ENCODE measurements around the gene CAPN9. TPM values are rescaled to one million over a fixed set of nuclear protein-coding genes. Genes with fewer than 3 reads are reported as not detected.
"Not testable (repeated sequence)": the region's sequence is repeated elsewhere in the genome, so short reads cannot be mapped to it uniquely, and the experiment has no call there.

Gene CAPN9
- total RNA-seq, 1 donor from 2014 or later = 0.16 TPM

DNA sequence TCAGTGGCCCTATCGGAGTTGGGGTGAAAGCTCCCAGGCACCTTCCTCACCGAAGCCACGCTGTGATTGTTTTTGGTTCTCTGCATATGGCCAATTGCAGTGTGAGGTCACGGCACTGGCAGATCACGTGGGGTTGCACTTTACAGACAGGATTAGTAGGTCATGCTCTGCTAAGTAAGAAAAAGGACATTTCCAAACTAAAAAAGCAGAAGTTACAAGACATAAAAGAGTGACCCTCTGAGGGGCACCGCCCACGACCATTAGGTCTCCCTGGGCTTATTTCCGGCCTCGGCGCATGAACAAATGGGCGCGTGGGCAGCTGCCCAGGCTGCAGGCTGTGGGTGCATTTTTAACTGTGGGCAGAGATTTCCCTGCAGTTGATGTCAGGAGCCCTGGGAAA, 2.0 kb downstream of the CAPN9 start:
- DNase-seq = no peak

DNA sequence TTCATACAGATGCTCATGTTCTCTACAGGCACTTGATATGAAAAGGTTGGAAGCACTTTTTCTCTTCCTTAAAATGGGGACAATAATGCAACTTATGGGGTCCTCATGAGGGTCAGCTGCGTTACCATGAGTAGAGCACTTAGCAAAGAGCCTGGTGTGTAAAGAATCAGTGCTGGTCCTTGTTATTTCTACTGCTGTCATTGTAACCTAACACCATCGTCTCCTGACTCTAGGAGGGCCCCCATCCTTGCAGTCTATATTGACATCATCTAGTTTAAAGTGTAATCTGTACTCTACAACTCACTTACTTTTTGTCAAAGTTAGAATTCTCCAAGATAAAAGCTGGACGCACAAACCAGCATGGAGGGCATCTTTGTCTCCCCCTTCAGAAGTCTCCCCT, 2.4 kb downstream of the CAPN9 start:
- DNase-seq = no peak

DNA sequence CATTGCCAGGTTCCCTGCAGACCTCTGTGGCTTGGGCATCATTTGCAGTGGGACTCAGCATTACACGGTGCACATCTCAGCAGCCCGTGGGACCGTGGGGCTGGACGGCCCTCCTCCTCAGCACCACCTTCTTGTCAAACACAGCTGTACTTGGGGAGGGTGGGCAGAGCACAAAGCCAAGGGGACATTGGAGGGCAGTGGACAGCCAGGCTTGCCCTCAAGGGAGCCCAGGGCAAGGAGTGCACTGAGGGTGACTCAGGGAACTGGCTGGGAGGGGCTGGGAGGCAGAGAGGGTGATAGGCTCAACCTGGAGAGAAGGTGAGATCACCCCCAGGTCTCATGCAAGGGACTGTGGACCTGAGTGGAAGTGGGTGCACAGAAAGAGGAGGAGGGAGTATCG, 3.4 kb downstream of the CAPN9 start:
- no peak for DNase-seq

DNA sequence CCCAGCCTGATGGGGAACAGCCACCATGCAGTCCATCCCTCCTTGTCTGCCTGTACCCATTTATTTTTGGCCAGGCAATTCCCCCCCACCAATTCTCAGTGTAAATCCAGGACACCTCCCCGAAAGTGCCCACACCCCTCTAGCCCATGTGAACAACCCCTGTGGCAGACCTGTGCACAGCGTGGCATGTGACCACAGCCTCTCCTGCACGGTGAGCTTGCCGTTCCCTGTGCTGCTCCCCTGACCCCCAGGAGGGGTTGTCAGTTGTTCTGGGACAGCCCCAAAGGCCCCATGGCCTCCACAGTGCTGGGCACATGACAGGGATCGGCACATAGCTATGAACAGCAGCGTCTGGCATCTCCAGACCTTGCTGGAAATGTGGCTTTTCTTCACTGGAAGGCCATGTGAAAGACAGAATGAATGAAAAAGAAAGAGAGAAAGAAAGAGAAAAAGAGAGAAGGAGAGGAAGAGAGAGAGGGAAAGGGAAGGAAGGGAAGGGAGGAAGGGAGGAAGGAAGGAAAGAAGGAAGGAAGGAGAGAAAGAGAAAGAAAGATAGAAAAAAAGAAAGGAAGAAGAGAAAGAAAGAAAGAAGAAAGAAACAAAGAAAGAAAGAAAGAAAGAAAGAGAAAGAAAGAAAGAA, 3.9 kb downstream of the CAPN9 start:
- DNase-seq = no peak

DNA sequence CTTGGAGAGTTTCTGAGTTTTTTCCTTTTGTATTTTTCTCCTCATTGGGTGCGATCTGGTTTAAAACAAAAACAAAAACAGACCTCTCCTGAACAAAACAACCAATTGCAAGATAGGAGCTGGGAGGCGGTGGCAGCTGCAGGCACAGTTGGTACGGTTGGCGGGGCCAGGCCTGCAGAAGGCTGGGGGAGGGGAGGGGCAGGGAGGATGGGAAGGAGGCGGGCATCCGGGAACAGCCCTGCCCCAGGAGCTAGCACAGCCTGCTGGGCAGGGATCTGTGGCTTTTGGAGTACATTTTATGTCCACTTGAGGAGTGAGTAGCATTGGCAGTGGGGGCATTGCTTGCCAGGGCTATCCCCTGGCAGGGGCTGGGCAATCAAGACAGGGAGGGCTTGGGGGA, 5.2 kb downstream of the CAPN9 start:
- peak; percentile 79 for DNase-seq

DNA sequence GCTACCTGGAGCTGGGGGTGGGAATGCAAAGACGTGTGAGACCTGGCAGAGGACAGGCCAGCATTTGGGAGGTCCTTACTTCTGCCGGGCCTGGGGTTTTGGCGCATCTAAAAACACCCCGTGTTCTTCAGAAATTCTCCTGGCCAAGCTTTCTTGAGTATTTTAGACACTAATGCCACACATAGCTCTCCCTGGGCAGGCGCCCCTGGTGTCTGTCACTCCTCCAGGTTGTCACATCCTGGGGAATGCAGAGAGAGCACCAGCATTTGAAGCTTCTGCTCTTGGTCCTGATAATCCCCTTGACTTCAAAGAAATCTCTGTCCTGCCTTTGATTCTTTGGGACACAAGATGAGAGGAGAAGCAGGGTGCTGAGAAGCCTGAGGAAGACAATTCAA, 6.0 kb downstream of the CAPN9 start:
- DNase-seq = no peak

DNA sequence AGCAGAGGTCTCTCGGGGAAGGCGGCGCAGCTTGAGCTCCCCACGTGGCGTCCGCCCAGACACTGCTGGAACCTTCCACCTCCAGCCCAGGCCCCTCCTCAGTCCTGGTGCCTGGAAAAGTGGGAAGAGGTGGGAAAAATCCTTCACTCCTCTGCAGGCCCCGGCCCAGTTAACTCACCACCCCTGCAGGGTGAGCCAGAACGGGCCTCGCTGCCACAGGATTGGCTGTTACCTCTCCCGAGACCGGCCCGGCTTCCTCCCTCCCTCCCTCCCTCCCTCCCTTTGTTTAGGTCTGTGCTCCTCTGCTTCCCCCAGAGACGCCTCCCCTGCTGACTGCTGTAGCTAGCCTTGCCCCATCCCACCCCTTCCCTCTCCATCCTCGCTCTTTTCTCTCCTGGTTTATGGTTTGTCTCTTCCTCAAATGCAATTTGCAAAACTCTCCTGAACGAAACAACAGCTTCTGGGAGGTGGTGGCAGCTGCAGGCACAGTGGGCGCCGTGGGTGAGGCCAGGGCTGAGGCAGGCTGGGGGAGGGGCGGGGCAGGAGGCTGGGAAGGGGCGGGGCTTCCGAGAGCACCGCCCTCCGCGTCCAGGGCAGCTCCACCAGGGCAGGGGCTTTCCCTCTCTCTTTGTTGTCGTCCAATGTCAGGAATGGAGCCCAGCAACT, 6.5 kb downstream of the CAPN9 start:
- DNase-seq = peak; percentile 54

DNA sequence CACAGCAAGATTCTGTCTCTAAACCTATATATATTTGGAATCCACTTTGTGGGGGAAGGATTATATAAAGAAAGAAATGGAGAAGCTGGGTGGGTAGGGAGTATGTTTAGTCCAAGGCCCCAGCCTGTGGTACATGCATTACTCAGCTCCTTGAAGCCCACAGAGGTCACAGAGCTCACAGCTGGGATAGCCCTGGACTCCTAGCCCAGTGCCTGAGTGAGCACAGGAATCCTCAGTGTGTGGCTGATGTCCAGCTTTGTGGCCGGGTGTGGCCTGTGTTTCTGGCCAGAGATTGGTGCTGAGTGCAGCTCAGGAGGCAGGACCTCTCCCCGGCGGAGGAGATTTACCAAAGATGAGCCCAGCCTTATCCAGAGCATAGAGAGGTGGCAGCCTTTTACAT, 7.6 kb downstream of the CAPN9 start:
- no peak for DNase-seq

DNA sequence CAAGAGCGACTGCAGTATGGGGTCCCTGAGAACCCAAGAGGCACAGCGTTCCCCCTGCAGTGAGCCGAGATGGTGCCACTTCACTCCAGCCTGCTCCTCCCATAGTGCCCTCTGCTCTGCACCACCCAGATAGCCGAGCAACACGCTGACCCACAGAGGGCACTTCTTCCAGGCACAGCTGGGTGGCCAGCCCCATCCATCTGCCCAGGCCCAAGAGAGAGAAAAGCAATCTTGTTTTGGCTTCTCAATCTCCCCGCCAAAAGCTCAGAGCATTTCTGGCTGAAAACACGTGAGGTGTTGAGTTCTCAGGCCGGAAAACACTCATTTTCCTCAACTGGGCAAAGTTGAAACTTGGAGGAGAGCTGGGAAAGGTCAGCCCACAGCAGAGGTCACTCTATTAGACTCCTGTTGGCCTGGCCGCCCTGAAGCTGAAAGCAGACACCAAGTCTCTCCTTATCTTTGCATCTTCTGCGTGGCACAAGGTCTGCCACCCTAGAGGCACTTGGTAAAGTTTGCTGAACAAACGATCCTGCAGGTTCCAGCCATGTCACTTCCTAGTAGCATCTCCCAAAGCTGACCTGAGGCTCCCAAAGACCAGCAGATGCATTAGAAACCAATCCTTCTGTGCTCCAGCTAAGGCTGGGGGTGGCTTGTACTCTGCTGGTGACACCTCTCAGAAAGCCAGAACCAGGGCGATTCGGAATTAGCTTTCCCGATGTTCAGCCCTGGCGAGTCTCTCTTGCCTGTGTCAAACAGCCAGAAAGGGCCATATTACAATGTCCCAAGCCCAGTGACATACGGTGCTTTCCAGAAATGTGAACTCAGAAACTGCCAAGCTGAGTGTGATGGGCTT, 10.9 kb downstream of the CAPN9 start:
- DNase-seq = no peak

DNA sequence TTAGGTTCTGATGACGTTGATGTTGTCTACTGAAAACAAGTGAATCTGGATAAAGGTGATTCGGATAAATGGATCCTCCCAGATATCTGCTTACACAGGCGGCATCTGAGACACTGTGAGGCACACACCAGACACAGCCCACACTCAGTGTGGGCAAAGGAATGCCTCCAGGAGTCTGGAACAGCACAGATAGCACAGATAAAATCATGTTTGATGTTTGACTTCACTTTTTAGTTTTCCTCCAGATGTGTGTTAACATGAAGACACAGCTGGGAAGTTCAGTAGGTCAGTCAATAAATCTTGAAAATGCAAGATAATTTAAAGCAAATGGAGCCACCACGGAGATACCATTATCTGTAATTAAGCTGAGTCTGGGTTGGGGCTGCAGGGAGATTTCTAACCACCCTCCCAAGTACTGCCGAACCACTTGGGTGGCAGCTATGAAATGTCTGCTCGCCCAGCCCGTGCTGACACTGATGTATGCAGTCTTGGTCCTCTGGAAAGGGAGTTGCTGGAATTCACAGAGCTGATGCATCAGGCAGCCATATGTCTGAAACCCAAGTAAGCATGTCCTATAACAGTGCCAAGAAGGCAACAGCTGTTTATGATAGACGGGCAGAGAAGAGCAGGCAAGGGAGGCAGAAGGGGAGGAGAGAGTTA, 11.7 kb downstream of the CAPN9 start:
- no peak for DNase-seq

DNA sequence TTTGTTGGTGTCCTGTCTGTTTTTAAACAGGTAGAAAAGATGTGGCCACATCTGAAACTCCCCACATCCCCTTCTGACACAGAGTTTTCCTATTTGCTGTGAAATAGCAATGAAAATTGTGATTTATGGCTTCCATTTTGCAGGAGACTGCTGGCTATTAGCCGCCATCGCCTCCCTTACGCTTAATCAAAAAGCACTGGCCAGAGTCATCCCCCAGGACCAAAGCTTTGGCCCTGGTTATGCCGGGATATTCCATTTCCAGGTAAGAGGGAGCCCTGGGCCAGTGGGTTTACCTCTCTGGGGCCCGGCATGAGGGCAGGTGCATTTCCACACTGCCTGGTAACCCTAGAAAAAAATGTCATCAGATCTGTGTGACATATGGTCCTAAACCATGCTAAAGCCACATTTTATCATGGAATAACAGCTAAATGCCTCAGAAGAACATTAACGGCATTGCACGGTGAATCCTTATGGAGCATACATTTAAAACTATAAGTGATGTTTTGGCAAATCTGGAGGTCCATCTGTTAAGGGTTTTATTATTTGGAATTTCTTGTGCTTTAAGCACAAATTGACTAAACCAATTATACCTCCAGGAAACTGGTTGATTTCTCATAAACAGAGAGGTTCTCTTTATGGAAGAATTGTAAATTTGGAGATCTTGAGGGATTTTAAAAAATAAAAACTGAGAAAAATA, 12.3 kb downstream of the CAPN9 start:
- DNase-seq = no peak

DNA sequence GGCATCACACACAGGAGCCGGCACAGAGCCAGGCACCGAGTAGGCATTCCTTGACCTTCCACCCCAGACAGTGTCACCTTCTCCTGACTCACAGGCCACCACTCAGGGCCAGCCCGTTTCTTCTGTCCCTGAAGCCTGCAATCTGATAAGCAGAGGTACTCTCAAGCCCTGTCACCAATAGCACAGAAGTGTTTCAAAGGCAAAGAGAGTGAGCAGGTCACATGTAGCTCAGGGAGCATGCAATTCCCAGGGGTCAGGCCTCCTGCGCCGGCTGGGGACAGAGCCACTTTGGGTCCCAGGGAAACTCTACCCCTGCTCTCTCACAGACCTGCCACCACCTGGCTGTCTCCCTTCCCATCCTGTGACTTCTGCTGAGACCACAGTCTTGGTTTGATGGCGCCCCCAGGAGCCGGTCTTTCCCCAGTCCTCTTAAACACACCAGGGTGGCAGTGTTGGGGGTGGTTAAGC, 13.2 kb downstream of the CAPN9 start:
- DNase-seq = no peak

DNA sequence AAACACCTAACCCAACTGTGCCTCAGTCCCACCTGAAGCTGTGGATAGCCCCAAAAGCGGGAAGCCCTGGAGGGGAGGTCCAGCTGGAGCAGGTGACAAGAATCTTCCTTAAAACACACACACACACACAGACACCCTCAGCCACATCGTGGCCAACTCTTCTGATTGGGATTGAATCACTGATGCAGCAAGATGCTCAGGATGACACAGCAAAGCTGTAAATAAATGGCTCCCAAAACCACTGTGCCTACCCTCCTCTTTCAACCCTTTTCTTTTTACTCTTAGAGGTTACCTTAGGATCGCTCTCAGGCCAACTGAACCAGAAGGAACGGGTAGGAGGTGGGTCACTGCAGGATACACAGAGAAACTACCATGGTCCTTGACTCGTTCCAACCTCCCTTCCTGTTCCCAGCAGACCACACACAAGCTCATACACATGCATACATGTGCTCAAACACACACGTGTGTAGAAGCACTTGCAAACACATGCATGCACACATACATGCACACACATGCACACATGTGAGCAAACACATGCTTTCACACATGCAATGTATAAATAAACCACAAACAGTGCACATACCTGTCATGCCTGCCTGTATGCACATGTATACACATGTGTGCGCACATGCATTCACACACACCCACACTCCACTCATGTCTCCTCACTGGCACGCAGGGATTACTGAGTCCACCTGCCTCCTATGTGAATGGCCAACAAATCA, 14.4 kb downstream of the CAPN9 start:
- no peak for DNase-seq

DNA sequence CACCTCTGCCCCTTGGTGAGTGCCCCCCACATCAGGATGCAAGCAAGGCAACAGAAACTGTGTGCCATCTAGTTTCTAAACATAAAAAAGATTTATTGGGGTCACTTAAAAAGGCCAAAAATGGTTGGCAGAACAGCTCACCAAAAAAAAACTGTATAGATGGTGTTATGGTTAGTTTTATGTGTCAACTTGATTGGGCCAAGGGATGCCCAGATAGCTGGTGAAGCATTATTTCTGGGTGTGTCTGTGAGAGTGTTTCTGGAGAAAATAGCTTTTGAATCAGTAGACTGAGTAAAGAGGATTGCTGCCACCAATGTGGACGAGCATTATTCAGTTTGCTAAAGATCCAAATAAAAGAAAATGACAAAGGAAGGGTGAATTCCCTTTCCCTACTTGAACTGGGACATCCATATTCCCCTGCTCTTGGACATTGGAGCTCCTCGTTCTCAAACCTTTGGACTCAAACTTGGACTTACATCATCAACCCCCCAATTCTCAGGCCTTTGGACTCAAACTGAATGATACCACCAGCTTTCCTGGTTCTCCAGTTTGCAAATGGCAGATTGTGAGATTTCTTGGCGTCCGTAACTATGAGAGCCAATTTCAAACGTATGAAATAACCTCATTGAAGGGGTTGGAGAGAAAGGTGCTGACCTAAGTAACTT, 16.9 kb downstream of the CAPN9 start:
- DNase-seq = no peak

DNA sequence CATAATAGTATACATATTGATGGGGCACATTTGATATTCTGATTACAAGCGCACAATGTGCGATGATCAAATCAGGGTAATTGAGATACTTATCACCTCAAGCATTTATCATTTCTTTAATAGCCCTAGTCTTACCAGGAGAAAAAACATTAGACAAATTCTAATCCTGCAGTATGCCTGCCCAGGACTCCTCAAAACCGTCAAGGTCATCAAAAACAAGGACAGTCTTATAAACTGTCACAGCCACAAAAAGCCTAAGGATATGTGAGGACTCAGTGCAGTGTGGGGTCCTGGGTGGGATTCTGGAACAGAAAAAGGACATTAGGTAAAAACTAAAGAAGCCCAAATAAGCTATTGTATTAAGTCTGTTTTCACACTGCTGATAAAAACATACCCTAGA, 19.1 kb downstream of the CAPN9 start:
- DNase-seq = no peak

DNA sequence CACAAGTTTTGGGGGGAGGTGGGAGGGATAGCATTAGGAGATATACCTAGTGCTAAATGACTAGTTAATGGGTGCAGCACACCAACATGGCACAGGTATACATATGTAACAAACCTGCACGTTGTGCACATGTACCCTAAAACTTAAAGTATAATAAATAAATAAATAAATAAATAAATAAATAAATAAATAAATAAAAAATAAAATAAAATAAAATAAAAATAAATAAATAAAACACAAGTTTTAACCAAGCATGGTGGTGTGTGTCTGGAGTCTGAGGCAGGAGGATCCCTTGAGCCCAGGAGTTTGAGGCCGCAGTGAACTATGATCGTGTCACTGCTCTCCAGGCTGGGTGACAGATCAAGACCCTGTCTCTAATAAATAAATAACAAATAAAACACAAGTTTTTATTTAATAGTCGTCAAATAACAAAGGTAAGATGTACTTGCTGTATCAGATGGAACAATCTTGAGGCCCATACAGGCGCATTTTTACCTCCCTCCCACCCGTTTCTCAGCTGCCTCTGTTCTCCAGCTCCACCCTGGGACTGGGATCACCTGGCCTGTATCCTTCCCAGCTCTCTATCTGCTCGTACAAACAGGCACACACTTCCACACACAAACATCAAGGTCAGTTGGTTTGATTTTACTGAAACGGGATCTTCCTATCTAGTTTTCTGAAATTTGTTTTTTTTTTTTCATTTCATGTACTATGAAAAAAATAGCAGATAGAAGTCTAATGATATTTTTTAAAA, 20.8 kb downstream of the CAPN9 start:
- DNase-seq = not testable (repeated sequence)

DNA sequence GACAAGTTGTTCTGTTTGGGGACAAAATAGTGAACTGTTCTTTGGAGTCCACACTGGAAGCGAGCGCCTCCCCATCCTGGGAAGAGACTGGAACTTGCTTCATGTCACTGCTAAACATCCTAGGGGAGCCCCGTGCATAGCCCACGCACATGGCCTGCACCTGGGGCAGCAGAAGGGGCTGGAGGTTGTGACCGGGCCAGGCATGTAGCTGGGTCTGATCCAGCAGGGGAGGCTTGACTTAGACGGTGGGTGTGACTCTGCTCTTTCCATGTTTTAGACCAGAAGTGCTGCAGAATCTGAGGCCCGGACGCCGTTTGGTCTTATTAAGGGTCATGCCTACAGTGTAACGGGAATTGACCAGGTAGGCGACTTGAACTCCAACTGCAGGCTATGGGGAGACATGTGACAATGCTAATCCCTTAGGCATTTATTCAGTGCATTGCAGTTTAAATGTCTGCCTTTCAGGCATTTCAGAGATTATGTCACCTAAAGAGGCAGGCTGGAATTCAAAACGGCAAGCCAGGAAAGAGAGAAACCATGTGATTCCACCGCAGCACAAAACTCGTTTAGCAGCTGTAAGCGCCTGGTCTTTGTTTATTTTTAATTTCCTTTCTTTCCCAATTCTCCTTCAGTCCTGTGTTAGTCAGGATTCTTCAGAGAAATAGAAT, 21.8 kb downstream of the CAPN9 start:
- DNase-seq = no peak

DNA sequence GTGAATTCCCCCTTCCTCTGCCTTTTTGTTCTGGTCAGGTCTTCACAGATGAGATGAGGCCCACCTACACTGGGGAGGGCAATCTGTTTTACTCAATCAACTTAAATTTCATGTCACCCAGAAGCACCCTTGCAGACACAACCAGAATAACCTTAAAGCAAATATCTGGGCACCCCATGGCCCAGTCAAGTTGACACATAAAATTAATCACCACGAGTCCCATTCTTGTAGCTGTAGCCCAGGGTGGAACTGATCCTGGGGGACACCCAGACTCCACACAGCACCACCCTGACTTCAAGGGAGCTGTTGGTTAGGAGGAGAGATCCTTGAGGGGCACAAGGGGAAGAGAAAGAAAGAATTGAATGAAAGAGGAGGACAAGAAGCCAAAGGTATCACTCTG, 23.1 kb downstream of the CAPN9 start:
- DNase-seq = no peak

DNA sequence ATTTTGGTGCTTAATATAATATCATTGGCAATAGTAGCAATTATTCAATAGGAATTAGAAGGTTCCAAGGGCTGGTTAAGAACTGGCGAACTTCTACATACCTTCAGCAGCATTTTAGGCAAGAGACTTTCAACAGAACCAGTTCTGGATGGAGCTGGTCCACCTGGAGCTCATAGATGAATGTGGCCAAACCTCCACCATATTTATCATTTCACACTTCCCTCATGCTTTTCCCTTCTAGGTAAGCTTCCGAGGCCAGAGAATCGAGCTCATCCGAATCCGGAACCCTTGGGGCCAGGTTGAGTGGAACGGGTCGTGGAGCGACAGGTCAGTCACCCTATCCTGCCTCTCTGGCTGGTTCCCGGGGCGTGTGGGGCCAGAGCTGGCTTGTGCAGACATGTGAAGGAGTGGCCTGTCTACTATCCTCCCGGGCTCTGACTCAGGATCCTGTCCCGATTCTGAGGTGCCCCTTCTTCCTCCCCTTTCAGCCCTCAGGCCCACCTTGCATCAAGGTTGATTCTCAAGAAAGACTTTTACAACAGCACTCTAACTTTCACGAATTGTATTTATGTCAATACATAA, 24.7 kb downstream of the CAPN9 start:
- no peak for DNase-seq

All from occipital lobe (tissue), 2 donors.